T-helper 2 cell treated with Interferon-gamma antibody and Interleukin-4, amounts not matched to agents 100 ng/mL and 5 ng/mL, for 36 hours (primary cell): ENCODE data around the gene TOMM5. TPM values are rescaled to one million over a fixed set of nuclear protein-coding genes. Genes with fewer than 3 reads are reported as not detected.

Source experiments
- intact Hi-C: fragments of 100-400 bp; cut with micrococcal nuclease; formaldehyde crosslinking; loops from one replicate; pipeline ENCODE4 v1.15.1; 2023
- total RNA-seq: library from RNA; stranded (reverse); gene quantifications from 2 replicates; pipeline ENCODE4 v1.2.3, GENCODE V29; 2022

The TOMM5 gene
- total RNA-seq, 1 donor from 2014 or later, result 101 TPM

GRCh38 chr9:37563806-37564513 is 28.4 kb downstream of the TOMM5 start:
- intact Hi-C loops, result no loop called here

- intact Hi-C loops, result no loop called here
These were observed 29.6 kb downstream of the TOMM5 start for GRCh38 chr9:37562826-37563225.

DNA sequence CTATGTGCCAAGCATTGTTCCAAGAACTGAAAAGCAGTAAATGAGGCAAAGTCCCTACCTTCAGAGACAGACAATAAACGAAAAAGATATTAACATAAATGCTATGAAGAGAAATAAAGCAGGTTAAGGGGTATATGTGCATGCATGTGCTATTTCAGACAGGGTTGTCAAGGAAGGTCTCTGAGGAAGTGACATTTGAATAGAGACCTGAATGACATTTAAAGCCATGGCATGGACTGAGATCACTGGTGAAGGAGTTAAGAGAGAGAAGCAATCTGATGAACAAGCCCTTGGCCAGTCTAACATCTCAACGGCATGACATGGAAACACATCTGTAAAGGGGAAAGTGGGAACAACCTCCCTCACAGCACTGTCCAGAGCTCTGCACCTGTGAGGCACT is 30.7 kb downstream of the TOMM5 start:
- intact Hi-C loops, result no loop called here

DNA sequence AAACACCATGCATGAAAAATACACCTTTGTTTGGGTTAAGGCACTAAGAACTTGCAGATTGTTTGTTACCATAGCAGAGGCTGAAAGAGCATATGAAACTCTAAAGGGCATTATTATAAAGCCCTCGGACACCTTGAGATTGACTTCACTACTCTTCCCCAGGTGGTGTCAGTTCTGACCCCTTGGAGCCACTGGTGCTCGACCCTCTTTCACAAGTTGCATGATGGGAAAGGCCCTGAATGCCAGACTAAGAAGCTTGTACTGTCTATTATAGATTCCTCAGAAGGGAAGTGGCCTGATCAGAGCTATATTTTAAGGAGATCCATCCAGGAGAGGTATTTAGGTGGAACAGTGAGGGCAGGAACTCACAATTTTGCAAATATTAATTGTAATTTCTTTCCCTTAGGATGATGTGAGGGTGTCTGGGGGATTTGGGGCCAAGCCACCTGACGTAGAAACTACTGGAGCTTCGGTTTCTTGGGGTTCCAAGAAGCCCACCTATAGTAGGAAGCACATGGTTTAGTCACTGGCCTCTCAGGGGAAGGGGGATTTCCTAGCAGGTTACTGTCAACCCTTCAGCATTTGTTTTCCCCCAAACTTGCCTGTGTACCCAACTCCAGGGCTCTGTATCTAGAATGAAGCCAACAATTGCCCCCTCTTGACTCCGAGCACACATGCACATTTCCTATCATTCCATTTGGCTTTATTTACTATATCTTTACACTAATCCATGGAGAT is 32.4 kb downstream of the TOMM5 start:
- intact Hi-C loops, result no loop called here

DNA sequence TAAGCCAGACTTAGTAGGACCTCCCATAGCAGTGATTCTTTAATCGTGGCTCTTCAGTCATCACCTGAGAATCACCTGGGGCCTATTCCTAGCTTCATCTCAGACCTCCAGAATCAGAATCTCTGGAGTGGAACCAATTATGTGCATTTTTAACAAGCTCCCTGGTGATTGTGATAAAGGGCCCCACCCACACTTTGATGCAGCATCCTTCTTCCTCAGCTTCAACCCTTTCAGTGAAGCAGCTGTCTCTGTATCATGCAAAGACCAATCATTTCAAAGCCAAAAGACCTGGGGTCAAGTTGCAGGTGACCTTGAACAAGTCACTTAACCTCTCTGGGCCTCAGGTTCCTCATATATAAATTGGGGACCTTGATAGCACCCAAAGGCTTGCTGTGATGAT is 33.3 kb downstream of the TOMM5 start:
- intact Hi-C loops, result no loop called here

GRCh38 chr9:37555786-37556185 is 36.6 kb downstream of the TOMM5 start:
- intact Hi-C loops, result no loop called here

DNA sequence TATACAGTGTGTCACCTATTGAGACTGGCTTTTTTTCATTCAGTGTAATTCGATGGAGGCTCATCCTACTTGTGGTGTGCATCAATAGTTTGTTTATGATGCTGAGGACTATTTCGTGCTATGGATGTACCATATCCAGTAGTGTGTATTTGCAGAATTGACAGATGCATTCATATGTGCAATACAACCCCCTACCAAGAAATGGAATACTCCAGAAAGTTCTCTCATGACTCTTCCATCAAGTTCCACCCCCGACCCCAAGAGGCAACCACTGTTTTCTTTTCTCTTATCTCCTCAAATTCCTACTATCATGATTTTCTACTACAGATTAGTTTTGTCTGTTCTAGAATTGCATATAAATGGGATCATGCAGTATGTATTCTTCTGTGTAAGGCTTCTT is 38.1 kb downstream of the TOMM5 start:
- intact Hi-C loops, result no loop called here

- intact Hi-C loops, result no loop called here
These were observed 40.5 kb downstream of the TOMM5 start for GRCh38 chr9:37551888-37552287.

DNA sequence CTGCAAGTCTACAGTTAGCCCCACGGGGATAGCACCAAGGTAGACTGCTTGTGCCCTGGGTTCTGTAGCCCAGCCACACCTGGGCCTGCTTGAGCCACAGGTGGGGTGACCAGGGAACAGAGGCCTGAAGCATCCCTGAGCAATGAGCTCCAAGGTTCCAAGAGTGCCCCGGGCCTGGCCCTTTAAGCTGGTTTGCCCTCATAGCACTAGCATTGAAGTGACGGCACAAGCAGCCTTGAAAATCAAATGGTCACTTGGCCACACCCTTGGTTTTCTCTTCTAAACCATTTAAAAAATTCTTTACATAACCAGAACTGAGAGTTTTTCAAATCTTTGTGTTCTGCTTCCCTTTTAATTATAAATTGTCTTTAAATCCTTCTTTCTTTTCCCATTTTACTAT is 40.9 kb downstream of the TOMM5 start:
- intact Hi-C loops, result no loop called here

- intact Hi-C loops, result no loop called here
These were observed 41.6 kb downstream of the TOMM5 start for GRCh38 chr9:37550781-37551180.

- intact Hi-C loops, result no loop called here
These were observed 42.9 kb downstream of the TOMM5 start for GRCh38 chr9:37549527-37549926.

DNA sequence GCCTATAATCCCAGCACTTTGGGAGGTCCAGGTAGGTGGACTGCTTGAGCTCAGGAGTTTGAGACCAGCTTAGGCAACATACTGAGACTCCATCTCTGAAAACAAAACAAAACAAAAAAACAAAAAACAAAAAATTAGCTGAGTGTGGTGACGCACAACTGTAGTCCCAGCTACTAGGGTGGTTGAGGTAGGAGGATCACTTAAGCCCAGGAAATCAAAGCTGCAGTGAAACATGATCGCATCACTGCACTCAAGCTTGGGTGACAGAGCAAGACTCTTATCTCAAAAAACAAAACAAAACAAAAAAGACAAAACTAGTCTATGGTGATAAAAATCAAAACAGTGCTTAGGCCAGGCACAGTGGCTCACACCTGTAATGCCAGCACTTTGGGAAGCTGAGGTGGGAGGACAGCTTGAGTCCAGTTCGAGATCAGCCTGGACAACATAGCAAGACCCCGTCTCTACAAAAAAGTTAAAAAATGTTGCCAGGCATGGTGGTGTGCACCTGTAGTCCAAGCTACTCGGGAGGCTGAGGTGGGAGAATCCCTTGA is 45.0 kb downstream of the TOMM5 start:
- intact Hi-C loops, result no loop called here

DNA sequence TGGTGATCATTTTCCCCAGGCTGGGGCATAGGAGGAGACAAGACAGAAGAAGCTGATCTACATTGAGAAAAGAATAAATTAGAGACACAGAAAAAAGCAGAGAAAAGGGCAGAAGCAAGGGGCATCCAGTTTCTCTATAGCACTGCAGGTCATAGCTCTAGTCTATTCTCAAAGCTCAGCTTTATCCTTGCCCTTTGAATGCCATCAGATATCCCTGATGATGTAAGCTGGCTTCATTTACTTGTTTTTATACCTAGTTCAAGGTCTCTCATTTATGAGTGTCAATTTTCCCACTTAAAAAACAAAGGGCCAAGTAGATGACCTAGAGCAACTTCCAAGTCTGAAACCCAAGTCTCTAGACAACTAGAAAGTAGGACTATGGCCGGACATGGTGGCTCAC is 48.9 kb downstream of the TOMM5 start:
- intact Hi-C loops, result no loop called here

DNA sequence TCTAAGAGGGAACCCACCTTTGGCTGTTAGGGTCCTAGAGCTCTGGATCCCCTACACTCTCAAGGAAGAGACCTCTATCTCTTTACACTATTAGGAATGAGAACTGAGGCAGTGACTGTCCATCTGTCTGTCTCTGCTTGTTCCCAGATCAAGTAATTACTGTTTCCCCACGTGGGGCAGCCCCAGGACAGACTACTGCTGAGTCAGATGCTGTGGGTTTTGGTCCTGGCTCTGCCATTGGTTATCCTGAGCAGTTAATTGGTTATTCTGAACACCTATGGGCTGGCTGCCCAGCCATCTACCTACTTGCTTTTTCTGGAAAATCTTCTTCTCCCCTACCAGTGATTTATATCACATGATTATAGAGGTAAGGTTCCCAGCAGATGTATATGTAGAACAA is 49.5 kb downstream of the TOMM5 start:
- intact Hi-C loops, result no loop called here

DNA sequence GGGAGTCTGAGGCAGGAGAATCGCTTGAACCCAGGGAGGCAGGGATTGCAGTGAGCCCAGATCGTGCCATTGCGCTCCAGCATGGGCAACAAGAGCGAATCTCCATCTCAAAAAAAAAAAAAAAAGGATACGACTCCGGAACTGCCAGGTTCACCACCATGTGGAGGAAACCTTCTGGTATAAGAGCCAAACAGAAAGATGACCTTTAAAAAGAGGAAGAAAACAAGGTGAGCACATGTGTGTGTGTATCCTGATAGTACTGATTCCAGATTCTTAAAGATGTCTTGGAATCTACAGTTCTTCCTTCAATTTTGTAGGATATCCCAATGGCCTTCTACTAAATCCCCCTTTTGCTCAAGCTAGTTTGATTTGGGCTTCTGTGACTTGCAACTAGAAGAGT is 49.9 kb downstream of the TOMM5 start:
- intact Hi-C loops, result no loop called here

DNA sequence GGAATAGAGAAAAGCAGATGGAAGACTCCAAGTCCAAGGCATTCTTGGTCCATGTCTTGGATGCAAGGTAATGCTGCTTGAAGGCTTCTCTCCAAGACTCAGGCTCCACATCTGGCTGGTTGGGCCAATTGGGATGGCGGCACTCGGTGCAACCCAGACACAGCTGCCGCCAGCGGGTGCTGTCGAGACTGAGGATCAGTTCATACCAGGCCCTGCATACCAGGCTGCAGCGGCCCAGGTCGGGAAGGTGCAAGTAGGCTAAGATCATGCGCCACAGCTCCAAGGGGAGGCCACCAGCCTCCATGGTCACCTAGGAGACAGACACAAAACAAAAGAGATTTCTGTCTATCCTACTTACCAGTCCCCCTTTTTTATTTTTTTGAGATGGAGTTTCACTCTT is 50.9 kb downstream of the TOMM5 start:
- intact Hi-C loops, result no loop called here

- intact Hi-C loops, result no loop called here
These were observed 51.8 kb downstream of the TOMM5 start for GRCh38 chr9:37540634-37541033.

DNA sequence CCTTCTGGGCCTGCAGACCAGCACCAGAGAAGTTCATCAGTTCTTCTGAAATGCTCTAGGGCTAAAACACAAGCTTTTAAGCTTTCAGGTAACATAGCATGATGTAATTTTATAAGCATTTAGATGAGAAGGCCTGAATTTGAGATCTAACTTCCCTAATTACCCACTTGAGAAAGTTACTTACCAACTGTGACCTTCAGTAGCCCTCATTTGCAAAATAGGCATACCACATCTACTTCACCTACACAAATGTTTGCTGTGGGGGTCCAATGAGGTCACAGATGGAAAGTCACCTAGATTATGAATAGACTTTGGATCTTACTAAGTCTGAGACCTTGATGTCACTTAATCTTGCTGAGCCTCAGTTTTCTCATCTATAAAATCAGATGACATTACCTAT is 52.8 kb downstream of the TOMM5 start:
- intact Hi-C loops, result no loop called here

Other genes starting within 250 kb of the TOMM5 start
- 50.9 and 52.3 TPM in 2 replicates for gene GRHPR, start 169.9 kb downstream of the TOMM5 start, total RNA-seq
- gene ZBTB5, start 127.1 kb downstream of the TOMM5 start, total RNA-seq, result 10.3 and 10.7 TPM in 2 replicates
- gene POLR1E, start 106.6 kb downstream of the TOMM5 start, total RNA-seq, result 34.7 and 35.3 TPM in 2 replicates
- gene FBXO10, start 16.2 kb downstream of the TOMM5 start, total RNA-seq, result 1.7 and 2.5 TPM in 2 replicates
- not detected in 2 replicates for gene FRMPD1, start 58.4 kb upstream of the TOMM5 start, total RNA-seq
- gene TRMT10B, start 161.2 kb upstream of the TOMM5 start, total RNA-seq, result 13.1 and 14.0 TPM in 2 replicates
- gene EXOSC3, start 192.5 kb upstream of the TOMM5 start, total RNA-seq, result 76.6 and 87.0 TPM in 2 replicates
- 16.7 and 18.1 TPM in 2 replicates for gene DCAF10, start 208.2 kb upstream of the TOMM5 start, total RNA-seq